Activated naive CD4-positive, alpha-beta T cell treated with anti-CD3 and anti-CD28 coated beads, Interleukin-2, amount 50 U/mL, for 16 hours (primary cell): ENCODE data around the gene TAOK3.
"Not testable (repeated sequence)": the region's sequence is repeated elsewhere in the genome, so short reads cannot be mapped to it uniquely, and the experiment has no call there.

Experiments used
- DNase-seq: peaks from one replicate; pipeline ENCODE4 v3.0.0-alpha.2; 2020

TAOK3 gene

GRCh38 chr12:118288174-118288573, 84.5 kb downstream of the TAOK3 start:
- no peak for DNase-seq

- DNase-seq: no peak
Measured at GRCh38 chr12:118287728-118288127, 85.0 kb downstream of the TAOK3 start.

- DNase-seq: no peak
Measured at GRCh38 chr12:118282767-118283166, 89.9 kb downstream of the TAOK3 start.

- not testable (repeated sequence) for DNase-seq
Measured at GRCh38 chr12:118278288-118278687, 94.4 kb downstream of the TAOK3 start.

GRCh38 chr12:118274066-118274465, 98.6 kb downstream of the TAOK3 start:
- no peak for DNase-seq

GRCh38 chr12:118271770-118272417, 100.8 kb downstream of the TAOK3 start:
- no peak for DNase-seq

GRCh38 chr12:118271183-118271582, 101.5 kb downstream of the TAOK3 start:
- no peak for DNase-seq

GRCh38 chr12:118269806-118270205, 102.9 kb downstream of the TAOK3 start:
- DNase-seq: no peak

GRCh38 chr12:118259079-118259478, 113.6 kb downstream of the TAOK3 start:
- DNase-seq: no peak

- DNase-seq: no peak
Measured at GRCh38 chr12:118256352-118256751, 116.4 kb downstream of the TAOK3 start.

GRCh38 chr12:118249547-118249946, 123.2 kb downstream of the TAOK3 start:
- DNase-seq: no peak

GRCh38 chr12:118245886-118246285, 126.8 kb downstream of the TAOK3 start:
- not testable (repeated sequence) for DNase-seq

- no peak for DNase-seq
Measured at GRCh38 chr12:118238888-118239287, 133.8 kb downstream of the TAOK3 start.

GRCh38 chr12:118237908-118238307, 134.8 kb downstream of the TAOK3 start:
- DNase-seq: no peak

- DNase-seq: no peak
Measured at GRCh38 chr12:118237052-118237665, 135.5 kb downstream of the TAOK3 start.

GRCh38 chr12:118220702-118221101, 152.0 kb downstream of the TAOK3 start:
- no peak for DNase-seq

- DNase-seq: no peak
Measured at GRCh38 chr12:118219772-118220171, 152.9 kb downstream of the TAOK3 start.

- DNase-seq: no peak
Measured at GRCh38 chr12:118219106-118219505, 153.6 kb downstream of the TAOK3 start.

GRCh38 chr12:118213452-118213851, 159.3 kb downstream of the TAOK3 start:
- no peak for DNase-seq

GRCh38 chr12:118212606-118213005, 160.1 kb downstream of the TAOK3 start:
- no peak for DNase-seq

GRCh38 chr12:118206107-118206412, 166.6 kb downstream of the TAOK3 start:
- DNase-seq: no peak

- no peak for DNase-seq
Measured at GRCh38 chr12:118193958-118194357, 178.7 kb downstream of the TAOK3 start.

GRCh38 chr12:118193477-118193876, 179.2 kb downstream of the TAOK3 start:
- no peak for DNase-seq

- no peak for DNase-seq
Measured at GRCh38 chr12:118190266-118190665, 182.4 kb downstream of the TAOK3 start.

- DNase-seq: no peak
Measured at GRCh38 chr12:118189741-118190191, 182.9 kb downstream of the TAOK3 start.
